Activated B cell treated with CpG ODN at 0.5 μM for 24 hours (primary cell): ENCODE measurements around the gene INKA2. TPM values are rescaled to one million over a fixed set of nuclear protein-coding genes. Genes with fewer than 3 reads are reported as not detected.

Experiments used
- ATAC-seq: fragments of 200-7000 bp; cut with Tn5 transposase; one replicate; pipeline ENCODE4 v1.10.0; 2021; ENCODE audit warnings: low read depth, mild to moderate bottlenecking, moderate library complexity
- CTCF ChIA-PET: fragments of 350-600 bp; sonication (Branson Sonifier 250); formaldehyde crosslinking; loops from one replicate; lab custom pipeline; 2021; ENCODE audit warnings: antibody characterized with exemption; lab: Charles Lee
- POLR2A ChIA-PET: fragments of 350-600 bp; sonication (Branson Sonifier 250); formaldehyde crosslinking; loops from one replicate; lab custom pipeline; 2021; ENCODE audit warnings: antibody characterized with exemption; lab: Charles Lee
- DNase-seq: peaks from one replicate; pipeline ENCODE4 v3.0.0; 2022
- H3K27ac Mint-ChIP-seq: one replicate; pipeline ENCODE4 v1.8.0; 2020; ENCODE audit warnings: mixed read lengths
- H3K27me3 Mint-ChIP-seq: one replicate; pipeline ENCODE4 v1.8.0; 2021; ENCODE audit warnings: mixed read lengths
- H3K36me3 Mint-ChIP-seq: one replicate; pipeline ENCODE4 v1.8.0; 2021; ENCODE audit warnings: low read depth, mixed read lengths
- H3K4me1 Mint-ChIP-seq: one replicate; pipeline ENCODE4 v1.8.0; 2021; ENCODE audit warnings: mixed read lengths
- H3K4me3 Mint-ChIP-seq: one replicate; pipeline ENCODE4 v1.8.0; 2020; ENCODE audit warnings: mild to moderate bottlenecking, mixed read lengths
- H3K9me3 Mint-ChIP-seq: one replicate; pipeline ENCODE4 v1.8.0; 2020; ENCODE audit warnings: mixed read lengths
- intact Hi-C: fragments of 100-400 bp; cut with micrococcal nuclease; formaldehyde crosslinking; loops from one replicate; pipeline ENCODE4 v1.15.1; 2024
- total RNA-seq: library from RNA; stranded (reverse); gene quantifications from 2 replicates; pipeline ENCODE4 v1.2.3, GENCODE V29; 2022
- TF ChIP-seq, protein P1 (sequence below): fragments of 200-600 bp; IDR thresholded peaks from one replicate; pipeline ENCODE4 v1.8.0; 2022; ENCODE audit warnings: antibody characterized with exemption, mild to moderate bottlenecking

The INKA2 gene
- total RNA-seq, 1 donor from 2014 or later, result 2.1 TPM

GRCh38 chr1:111778541-111779051 is 39.4 kb upstream of the INKA2 start:
- no peaks in the 10 kb centered on the region for H3K9me3 Mint-ChIP-seq
- DNase-seq, result no peak
- H3K36me3 Mint-ChIP-seq, result no peaks in the 10 kb centered on the region
- no peaks in the 10 kb centered on the region for H3K4me1 Mint-ChIP-seq
- TF ChIP-seq, protein P1, sequence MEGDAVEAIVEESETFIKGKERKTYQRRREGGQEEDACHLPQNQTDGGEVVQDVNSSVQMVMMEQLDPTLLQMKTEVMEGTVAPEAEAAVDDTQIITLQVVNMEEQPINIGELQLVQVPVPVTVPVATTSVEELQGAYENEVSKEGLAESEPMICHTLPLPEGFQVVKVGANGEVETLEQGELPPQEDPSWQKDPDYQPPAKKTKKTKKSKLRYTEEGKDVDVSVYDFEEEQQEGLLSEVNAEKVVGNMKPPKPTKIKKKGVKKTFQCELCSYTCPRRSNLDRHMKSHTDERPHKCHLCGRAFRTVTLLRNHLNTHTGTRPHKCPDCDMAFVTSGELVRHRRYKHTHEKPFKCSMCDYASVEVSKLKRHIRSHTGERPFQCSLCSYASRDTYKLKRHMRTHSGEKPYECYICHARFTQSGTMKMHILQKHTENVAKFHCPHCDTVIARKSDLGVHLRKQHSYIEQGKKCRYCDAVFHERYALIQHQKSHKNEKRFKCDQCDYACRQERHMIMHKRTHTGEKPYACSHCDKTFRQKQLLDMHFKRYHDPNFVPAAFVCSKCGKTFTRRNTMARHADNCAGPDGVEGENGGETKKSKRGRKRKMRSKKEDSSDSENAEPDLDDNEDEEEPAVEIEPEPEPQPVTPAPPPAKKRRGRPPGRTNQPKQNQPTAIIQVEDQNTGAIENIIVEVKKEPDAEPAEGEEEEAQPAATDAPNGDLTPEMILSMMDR, result no peak
- no peak overlapping the region for H3K27ac Mint-ChIP-seq
- ChIA-PET CTCF (interaction anchor here (1.9 kb wide), 1 partner anchor 9 kb away, joined by 5 read pairs; no protein-coding TSS in a partner anchor), POLR2A (no interaction called here)
- ATAC-seq, result no peak
- H3K4me3 Mint-ChIP-seq, result no peak overlapping the region
- intact Hi-C loops, result no loop called here
- no peaks in the 10 kb centered on the region for H3K27me3 Mint-ChIP-seq

DNA sequence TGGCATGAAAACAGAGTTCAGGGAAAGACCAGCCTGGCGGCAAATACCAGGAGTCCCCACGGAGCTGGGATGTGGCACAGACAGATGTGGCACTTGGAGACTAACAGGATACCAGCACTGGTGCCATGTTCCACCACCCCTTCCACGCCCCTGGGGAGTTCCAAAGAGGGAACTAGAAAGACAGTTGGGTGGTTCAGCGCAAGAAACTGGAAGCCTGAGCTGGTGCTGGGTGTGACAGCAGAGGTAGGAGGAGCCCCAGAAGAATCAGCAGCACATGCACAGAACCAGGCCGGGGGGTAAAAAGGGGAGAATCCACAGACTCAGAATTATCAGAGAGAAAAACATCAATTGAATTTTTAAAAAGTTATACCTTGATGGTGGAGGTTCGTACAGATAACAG is 38.9 kb upstream of the INKA2 start:
- Mint-ChIP-seq H3K4me3 (no peak overlapping the region), H3K27ac (no peak overlapping the region), H3K4me1 (no peaks in the 10 kb centered on the region), H3K27me3 (no peaks in the 10 kb centered on the region), H3K36me3 (no peaks in the 10 kb centered on the region), H3K9me3 (no peaks in the 10 kb centered on the region)
- DNase-seq (no peak), ATAC-seq (no peak)
- ChIA-PET CTCF (interaction anchor here (1.9 kb wide), 1 partner anchor 9 kb away, joined by 5 read pairs; no protein-coding TSS in a partner anchor), POLR2A (no interaction called here)
- TF ChIP-seq, protein P1, result no peak
- intact Hi-C loops, result no loop called here

- intact Hi-C loops, result no loop called here
- no peak overlapping the region for H3K4me3 Mint-ChIP-seq
- no peaks in the 10 kb centered on the region for H3K9me3 Mint-ChIP-seq
- DNase-seq (no peak), ATAC-seq (no peak)
- H3K36me3 Mint-ChIP-seq, result no peaks in the 10 kb centered on the region
- no peaks in the 10 kb centered on the region for H3K27me3 Mint-ChIP-seq
- ChIA-PET POLR2A (no interaction called here), CTCF (interaction anchor here (1.9 kb wide), 1 partner anchor 8 kb away, joined by 5 read pairs; no protein-coding TSS in a partner anchor)
- TF ChIP-seq, protein P1, result no peak
- H3K27ac Mint-ChIP-seq, result no peak overlapping the region
- no peaks in the 10 kb centered on the region for H3K4me1 Mint-ChIP-seq
Measured at GRCh38 chr1:111777301-111777700, 38.1 kb upstream of the INKA2 start.

DNA sequence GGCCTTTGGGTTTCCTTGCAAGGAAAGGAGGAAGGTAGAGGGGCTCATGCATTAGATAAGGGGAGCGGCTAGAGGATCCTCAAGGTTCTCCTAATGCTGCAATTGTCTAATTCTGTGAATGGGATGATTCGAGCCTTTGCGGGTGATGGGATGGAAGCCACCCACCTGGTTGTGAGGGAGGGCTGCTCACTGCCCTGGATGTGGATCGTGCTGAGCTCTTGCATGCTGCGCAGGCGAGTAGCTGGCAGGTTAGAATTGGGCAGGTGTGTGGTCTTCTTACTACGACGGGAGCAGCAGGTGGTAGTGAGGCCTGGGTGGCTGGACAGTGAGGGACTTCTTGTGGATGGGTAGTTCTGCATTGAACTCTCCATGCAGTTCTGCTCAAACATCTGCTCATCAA is 37.7 kb upstream of the INKA2 start:
- DNase-seq (no peak), ATAC-seq (no peak)
- intact Hi-C loops, result no loop called here
- Mint-ChIP-seq H3K9me3 (no peaks in the 10 kb centered on the region), H3K4me3 (no peak overlapping the region), H3K4me1 (no peaks in the 10 kb centered on the region), H3K36me3 (no peaks in the 10 kb centered on the region), H3K27me3 (no peaks in the 10 kb centered on the region), H3K27ac (no peak overlapping the region)
- POLR2A ChIA-PET, result no interaction called here
- TF ChIP-seq, protein P1, result no peak
- CTCF ChIA-PET, result no interaction called here

DNA sequence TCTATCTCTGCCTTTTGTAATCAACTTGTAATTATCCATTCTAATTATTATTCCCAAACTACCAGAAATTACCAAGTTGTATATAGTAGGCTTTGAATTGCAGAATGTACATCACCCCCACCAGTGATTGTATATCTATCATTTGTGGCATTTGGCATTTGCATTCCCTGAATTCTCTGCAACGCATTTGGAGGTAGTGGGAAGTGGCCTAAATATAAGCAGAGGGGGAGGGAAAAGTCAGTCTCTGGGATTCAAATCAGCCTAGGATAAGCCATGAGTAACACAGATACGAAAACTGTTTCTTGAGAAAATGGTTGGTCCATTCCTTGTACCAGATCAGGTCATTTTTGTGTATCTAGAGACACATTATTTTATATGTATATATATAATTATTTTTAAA is 37.2 kb upstream of the INKA2 start:
- no peak overlapping the region for H3K4me3 Mint-ChIP-seq
- DNase-seq (no peak), ATAC-seq (no peak)
- no peaks in the 10 kb centered on the region for H3K36me3 Mint-ChIP-seq
- TF ChIP-seq, protein P1, result no peak
- no peaks in the 10 kb centered on the region for H3K4me1 Mint-ChIP-seq
- no peaks in the 10 kb centered on the region for H3K9me3 Mint-ChIP-seq
- intact Hi-C loops, result no loop called here
- CTCF ChIA-PET, result no interaction called here
- POLR2A ChIA-PET, result no interaction called here
- no peak overlapping the region for H3K27ac Mint-ChIP-seq
- no peaks in the 10 kb centered on the region for H3K27me3 Mint-ChIP-seq
